CD4-positive, alpha-beta T cell treated with Interleukin-2 at 100 ng/mL for 4 hours (primary cell): ENCODE measurements around the gene NDEL1.
A peak's percentile ranks its signal among the peaks of the same experiment; 100 is the strongest.

Source experiments
- DNase-seq: peaks from one replicate; pipeline ENCODE4 v3.0.0-alpha.2; 2020; ENCODE audit warnings: low spot score

NDEL1 gene

GRCh38 chr17:8413938-8414337 lies 21.7 kb upstream of the NDEL1 start:
- DNase-seq = no peak

GRCh38 chr17:8417806-8418205 lies 17.9 kb upstream of the NDEL1 start:
- no peak for DNase-seq

GRCh38 chr17:8418471-8418870 lies 17.2 kb upstream of the NDEL1 start:
- no peak for DNase-seq

- DNase-seq = no peak
Observed at GRCh38 chr17:8419305-8419704, 16.4 kb upstream of the NDEL1 start.

- DNase-seq = no peak
Observed at GRCh38 chr17:8420041-8420934, 15.4 kb upstream of the NDEL1 start.

- no peak for DNase-seq
Observed at GRCh38 chr17:8421571-8421970, 14.1 kb upstream of the NDEL1 start.

GRCh38 chr17:8426094-8426720 lies 9.5 kb upstream of the NDEL1 start:
- no peak for DNase-seq

GRCh38 chr17:8426802-8427201 lies 8.9 kb upstream of the NDEL1 start:
- no peak for DNase-seq

- no peak for DNase-seq
Observed at GRCh38 chr17:8430966-8431365, 4.7 kb upstream of the NDEL1 start.

GRCh38 chr17:8436169-8436843 lies 622 bp downstream of the NDEL1 start:
- DNase-seq = peak; percentile 55

GRCh38 chr17:8436844-8437171 lies 1.1 kb downstream of the NDEL1 start:
- DNase-seq = no peak

GRCh38 chr17:8438441-8438840 lies 2.8 kb downstream of the NDEL1 start:
- DNase-seq = no peak

- DNase-seq = no peak
Observed at GRCh38 chr17:8439681-8440080, 4.0 kb downstream of the NDEL1 start.

- DNase-seq = no peak
Observed at GRCh38 chr17:8441690-8442089, 6.0 kb downstream of the NDEL1 start.

GRCh38 chr17:8442310-8442709 lies 6.6 kb downstream of the NDEL1 start:
- DNase-seq = no peak

GRCh38 chr17:8443756-8444155 lies 8.1 kb downstream of the NDEL1 start:
- no peak for DNase-seq

- DNase-seq = no peak
Observed at GRCh38 chr17:8444494-8444893, 8.8 kb downstream of the NDEL1 start.

- DNase-seq = no peak
Observed at GRCh38 chr17:8445536-8445935, 9.9 kb downstream of the NDEL1 start.

GRCh38 chr17:8447799-8448198 lies 12.1 kb downstream of the NDEL1 start:
- no peak for DNase-seq

- DNase-seq = no peak
Observed at GRCh38 chr17:8448310-8448709, 12.6 kb downstream of the NDEL1 start.

GRCh38 chr17:8451933-8452614 lies 16.4 kb downstream of the NDEL1 start:
- DNase-seq = no peak

- no peak for DNase-seq
Observed at GRCh38 chr17:8453326-8453725, 17.6 kb downstream of the NDEL1 start.
